OCI-LY1 (cell line): ENCODE measurements around the gene HTRA3.

ENCODE experiments used
- EZH2 ChIP-seq: fragments of 200-600 bp; sonication (generic), shearing (Covaris generic); IDR thresholded peaks from 2 replicates; pipeline ENCODE4 v1.8.0; 2017; ENCODE audit warnings: borderline replicate concordance, mixed run types, mild to moderate bottlenecking, antibody characterized with exemption, low read length, moderate library complexity, mixed read lengths
- TF ChIP-seq, protein P1 (sequence below): fragments of 200-600 bp; sonication (generic), shearing (Covaris generic); IDR thresholded peaks from 2 replicates; pipeline ENCODE4 v1.5.1; 2017; ENCODE audit warnings: mild to moderate bottlenecking, antibody characterized with exemption, low read length, moderate library complexity, mixed read lengths

GRCh38 chr4:8312976-8313375 lies 43.4 kb downstream of the HTRA3 start:
- TF ChIP-seq, protein P1, sequence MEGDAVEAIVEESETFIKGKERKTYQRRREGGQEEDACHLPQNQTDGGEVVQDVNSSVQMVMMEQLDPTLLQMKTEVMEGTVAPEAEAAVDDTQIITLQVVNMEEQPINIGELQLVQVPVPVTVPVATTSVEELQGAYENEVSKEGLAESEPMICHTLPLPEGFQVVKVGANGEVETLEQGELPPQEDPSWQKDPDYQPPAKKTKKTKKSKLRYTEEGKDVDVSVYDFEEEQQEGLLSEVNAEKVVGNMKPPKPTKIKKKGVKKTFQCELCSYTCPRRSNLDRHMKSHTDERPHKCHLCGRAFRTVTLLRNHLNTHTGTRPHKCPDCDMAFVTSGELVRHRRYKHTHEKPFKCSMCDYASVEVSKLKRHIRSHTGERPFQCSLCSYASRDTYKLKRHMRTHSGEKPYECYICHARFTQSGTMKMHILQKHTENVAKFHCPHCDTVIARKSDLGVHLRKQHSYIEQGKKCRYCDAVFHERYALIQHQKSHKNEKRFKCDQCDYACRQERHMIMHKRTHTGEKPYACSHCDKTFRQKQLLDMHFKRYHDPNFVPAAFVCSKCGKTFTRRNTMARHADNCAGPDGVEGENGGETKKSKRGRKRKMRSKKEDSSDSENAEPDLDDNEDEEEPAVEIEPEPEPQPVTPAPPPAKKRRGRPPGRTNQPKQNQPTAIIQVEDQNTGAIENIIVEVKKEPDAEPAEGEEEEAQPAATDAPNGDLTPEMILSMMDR: no peak
- TF ChIP-seq EZH2: no peak
